ENCODE data around the gene RAPGEF4. TPM values are rescaled to one million over a fixed set of nuclear protein-coding genes. Genes with fewer than 3 reads are reported as not detected.

RAPGEF4 gene
- 10.8 and 11.8 TPM in 2 replicates for total RNA-seq (2014; rRNA removed; shearing (Covaris generic))
- polyA plus RNA-seq (2014; cell fraction: nucleus; rRNA removed), result 14.8 and 27.8 TPM in 2 replicates

GRCh38 chr2:172735582-172736423 is at the start of gene RAPGEF4:
RAPGEF4 (plus strand) TSS chr2:172735845; CDS start chr2:172735984, 139 bp downstream.
- DNase-seq (ENCODE audit: extremely low read depth, low read depth), result no peak

DNA sequence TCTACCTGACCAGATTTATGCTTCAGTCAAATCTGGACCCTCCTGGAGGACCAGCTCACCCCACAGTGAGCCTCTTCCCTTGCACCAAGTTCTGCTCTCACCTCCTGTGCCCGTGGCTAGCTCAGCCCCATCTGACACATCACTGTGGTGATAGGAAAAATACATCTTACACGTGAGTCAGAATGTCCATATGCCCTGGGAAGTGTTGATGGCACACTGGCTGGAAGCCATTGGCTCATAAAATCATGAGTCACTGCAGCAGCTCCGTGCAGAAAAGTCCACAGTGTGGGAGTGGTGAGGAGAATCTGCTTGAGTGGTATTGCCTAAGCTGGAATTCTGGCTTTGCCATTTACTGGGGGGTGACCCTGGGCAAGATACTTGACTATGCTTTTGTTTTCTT is 42.6 kb upstream of the RAPGEF4 start:
- DNase-seq (ENCODE audit: extremely low read depth, low read depth), result peak; percentile 96

GRCh38 chr2:172693529-172694455 is 41.9 kb upstream of the RAPGEF4 start:
- DNase-seq (ENCODE audit: extremely low read depth, low read depth), result peak; percentile 54

DNA sequence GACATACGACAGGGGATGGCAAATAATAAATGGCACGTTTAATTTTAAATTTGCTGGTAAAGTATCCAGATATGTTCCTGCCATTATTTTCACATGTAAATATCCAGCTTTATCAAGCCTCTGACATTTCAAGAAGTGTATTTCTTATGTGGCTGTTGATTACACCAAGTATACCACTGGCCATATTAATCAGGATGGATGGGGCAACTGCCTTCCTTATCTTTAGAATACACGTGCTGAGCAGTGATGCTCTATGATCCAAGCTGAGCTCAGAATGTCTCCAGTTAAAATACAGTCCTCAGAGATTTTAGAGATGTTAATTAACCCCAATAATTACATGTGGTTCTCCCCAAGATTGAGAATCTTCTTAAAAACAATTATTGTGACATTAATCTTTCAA is 38.3 kb upstream of the RAPGEF4 start:
- no peak for DNase-seq (ENCODE audit: extremely low read depth, low read depth)

GRCh38 chr2:172698041-172698863 is 37.4 kb upstream of the RAPGEF4 start:
- DNase-seq (ENCODE audit: extremely low read depth, low read depth), result peak; percentile 38

- DNase-seq (ENCODE audit: extremely low read depth, low read depth), result no peak
Measured at GRCh38 chr2:172701250-172701649, 34.4 kb upstream of the RAPGEF4 start.

DNA sequence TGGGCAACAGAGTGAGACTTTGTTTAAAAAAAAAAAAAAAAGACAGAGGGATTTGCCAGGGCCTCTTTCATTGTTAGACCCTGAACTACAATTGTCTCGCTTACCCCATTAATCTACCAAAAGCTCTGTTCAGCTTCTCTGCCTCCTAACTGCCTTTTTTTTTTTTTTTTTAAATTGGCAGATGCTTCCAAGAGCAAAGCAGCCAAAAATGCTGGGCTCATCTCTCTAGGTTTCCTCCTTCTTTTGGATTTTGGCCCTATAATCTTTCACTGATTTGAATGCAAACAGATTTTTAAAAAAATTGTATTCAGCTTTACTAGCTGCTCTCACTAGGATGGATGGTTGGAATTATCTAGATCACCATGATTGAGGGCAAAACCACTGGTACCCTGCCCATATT is 33.2 kb upstream of the RAPGEF4 start:
- no peak for DNase-seq (ENCODE audit: extremely low read depth, low read depth)

GRCh38 chr2:172704072-172704936 is 31.3 kb upstream of the RAPGEF4 start:
- DNase-seq (ENCODE audit: extremely low read depth, low read depth), result peak; percentile 58

- no peak for DNase-seq (ENCODE audit: extremely low read depth, low read depth)
Measured at GRCh38 chr2:172705352-172705751, 30.3 kb upstream of the RAPGEF4 start.

GRCh38 chr2:172708247-172708646 is 27.4 kb upstream of the RAPGEF4 start:
- DNase-seq (ENCODE audit: extremely low read depth, low read depth), result no peak

DNA sequence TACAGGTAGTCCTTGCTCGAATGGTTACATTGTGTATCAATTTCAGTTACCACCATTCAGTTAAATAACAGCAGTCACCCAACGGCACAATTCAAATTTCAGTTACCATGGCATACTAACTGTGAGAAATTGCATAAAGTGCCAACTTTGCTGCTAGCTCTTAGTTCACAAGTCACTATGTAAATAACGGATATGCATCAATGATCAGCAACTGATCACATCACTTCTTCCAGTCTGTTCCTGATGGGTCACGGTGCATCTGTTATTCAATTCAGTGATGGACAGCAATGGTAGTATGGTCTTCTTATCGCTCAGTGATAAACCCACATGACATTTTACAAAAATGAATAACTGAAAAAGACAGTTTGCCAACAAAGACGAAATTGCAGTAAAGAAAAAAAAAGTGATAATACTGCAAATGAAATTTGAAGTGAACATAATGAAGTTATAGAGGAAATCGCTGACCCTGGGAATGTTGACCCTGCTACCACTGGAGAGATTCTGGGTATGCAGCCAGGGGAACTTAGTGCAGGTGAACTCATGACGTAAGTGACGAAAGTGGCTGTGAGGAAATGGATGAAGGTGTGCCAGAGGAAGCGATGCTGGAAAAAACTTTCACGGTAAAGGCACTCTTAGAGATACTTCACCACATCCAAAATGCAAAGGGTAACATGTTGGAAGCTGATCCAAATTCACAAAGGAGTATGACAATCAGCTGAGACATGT is 25.9 kb upstream of the RAPGEF4 start:
- peak; percentile 51 for DNase-seq (ENCODE audit: extremely low read depth, low read depth)

GRCh38 chr2:172710584-172711047 is 25.0 kb upstream of the RAPGEF4 start:
- peak; percentile 72 for DNase-seq (ENCODE audit: extremely low read depth, low read depth)

DNA sequence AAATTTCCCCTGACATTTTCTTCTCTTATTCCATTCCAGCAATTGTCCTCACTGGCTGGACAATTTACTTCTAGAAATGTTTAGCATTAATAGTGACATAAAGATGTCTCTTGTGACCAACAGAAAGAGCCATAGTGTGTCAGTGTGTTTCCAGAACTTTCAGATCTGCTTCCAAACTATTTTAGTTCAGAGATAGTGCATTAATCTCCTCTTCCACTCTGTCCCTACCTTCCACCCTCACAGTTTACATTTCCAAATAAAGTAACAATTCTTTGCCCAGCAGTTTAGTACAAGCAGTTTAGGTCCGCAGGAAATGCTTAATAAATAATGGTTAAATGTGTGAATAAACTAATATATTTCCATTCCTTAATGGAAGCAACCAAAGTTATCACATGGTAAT is 24.5 kb upstream of the RAPGEF4 start:
- no peak for DNase-seq (ENCODE audit: extremely low read depth, low read depth)

DNA sequence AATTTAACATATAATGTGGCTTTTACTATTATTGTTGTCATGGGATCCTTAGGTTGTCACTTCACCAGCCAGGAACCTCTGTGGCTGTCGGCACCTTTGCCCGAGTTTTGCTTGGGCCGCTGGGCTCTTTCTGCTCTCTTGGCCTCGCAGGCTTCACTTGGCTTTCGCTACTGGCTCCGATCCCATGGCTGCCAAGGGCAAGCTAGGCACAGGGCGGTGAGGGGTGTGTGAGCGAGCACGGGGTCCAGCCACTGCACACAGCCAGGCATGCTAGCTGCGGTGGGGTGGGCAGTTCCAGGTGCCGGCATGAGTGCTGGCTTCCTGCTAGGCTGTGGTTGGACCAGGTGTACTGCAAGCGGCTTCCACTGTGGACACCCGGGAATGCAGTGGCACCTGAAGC is 23.4 kb upstream of the RAPGEF4 start:
- no peak for DNase-seq (ENCODE audit: extremely low read depth, low read depth)

- DNase-seq (ENCODE audit: extremely low read depth, low read depth), result no peak
Measured at GRCh38 chr2:172713365-172713875, 22.2 kb upstream of the RAPGEF4 start.

DNA sequence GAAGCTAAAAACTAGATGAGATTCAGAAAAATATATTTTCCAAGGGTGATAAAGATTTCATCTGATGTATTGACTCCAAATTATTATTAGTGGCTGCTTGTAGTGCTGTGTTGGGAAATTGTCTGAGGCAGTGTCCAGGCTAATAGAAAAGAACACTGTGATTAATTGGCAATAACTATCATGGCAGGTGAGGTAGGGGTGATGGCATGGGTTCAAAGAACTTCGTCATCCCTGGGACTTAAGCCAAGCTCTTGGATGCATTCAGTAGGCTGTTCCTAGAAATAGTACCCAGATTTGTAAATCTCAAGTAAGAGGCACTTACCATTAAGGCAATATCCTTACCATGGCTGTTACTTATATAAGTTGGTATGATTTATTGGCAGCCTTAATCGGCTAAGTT is 13.2 kb upstream of the RAPGEF4 start:
- no peak for DNase-seq (ENCODE audit: extremely low read depth, low read depth)

DNA sequence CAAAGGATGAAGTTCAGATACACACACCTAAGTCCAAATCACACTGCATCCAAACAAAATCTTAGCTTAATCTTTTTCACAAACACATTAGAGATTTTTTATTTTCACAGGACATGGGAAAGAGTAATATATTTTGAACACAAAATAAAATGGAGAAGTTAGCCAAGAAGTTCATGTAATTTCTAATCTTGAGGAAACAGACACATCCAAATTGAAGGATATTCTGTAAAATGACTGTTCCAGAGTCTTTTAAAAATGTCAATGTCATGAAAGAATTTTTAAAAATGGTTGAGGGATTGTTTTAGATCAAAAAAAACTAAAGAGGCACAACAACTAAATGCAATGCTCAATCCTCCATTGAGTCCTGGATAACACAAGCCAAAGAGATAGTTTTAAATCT is 12.4 kb upstream of the RAPGEF4 start:
- no peak for DNase-seq (ENCODE audit: extremely low read depth, low read depth)

DNA sequence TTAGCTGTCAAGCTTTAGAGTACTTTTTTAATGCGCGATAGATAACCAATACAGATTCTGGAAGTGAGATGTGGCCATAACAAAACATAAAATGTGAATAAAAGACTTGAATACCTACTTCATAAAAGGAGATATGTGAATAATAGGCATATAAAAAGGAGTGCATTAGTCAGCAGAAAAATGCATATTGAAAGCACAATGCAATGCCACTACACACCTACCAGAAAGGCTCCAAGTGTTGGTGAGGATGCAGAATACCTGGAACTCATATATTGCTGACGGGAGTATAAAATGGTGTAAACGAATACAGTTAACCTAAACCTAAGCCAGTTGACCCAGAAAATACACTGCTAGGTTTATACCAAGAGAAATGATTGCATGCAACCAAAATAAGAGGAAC is 10.9 kb upstream of the RAPGEF4 start:
- DNase-seq (ENCODE audit: extremely low read depth, low read depth), result no peak

GRCh38 chr2:172725284-172725683 is 10.4 kb upstream of the RAPGEF4 start:
- no peak for DNase-seq (ENCODE audit: extremely low read depth, low read depth)

All from NCI-H460 (cell line).